DOHH2 (cell line): ENCODE results near the gene PGGHG.
"Not testable (repeated sequence)": the region's sequence is repeated elsewhere in the genome, so short reads cannot be mapped to it uniquely, and the experiment has no call there.

Experiments used
- H3F3A ChIP-seq: fragments of 200-600 bp; sonication (generic), shearing (Covaris generic); 2 replicates; pipeline ENCODE4 v1.6.0; 2016; ENCODE audit warnings: antibody characterized with exemption, mild to moderate bottlenecking; ENCODE audit not compliant: control insufficient read depth, insufficient read depth
- H3K27ac ChIP-seq: fragments of 200-600 bp; sonication (generic); 2 replicates; pipeline ENCODE4 v1.5.1; 2014; ENCODE audit warnings: low read depth, mild to moderate bottlenecking, low read length, moderate library complexity
- H3K27me3 ChIP-seq: fragments of 200-600 bp; sonication (generic); 2 replicates; pipeline ENCODE4 v1.6.1; 2014; ENCODE audit warnings: mild to moderate bottlenecking, low read length, mixed read lengths; ENCODE audit not compliant: control insufficient read depth
- H3K36me3 ChIP-seq: fragments of 200-600 bp; sonication (generic); 2 replicates; pipeline ENCODE4 v1.6.1; 2014; ENCODE audit warnings: mild to moderate bottlenecking, low read length, moderate library complexity, mixed read lengths; ENCODE audit not compliant: control insufficient read depth
- H3K4me1 ChIP-seq: fragments of 200-600 bp; sonication (generic); 2 replicates; pipeline ENCODE4 v1.6.1; 2014; ENCODE audit warnings: mild to moderate bottlenecking, low read length, mixed read lengths; ENCODE audit not compliant: control insufficient read depth
- H3K4me2 ChIP-seq: fragments of 200-600 bp; sonication (generic); 2 replicates; pipeline ENCODE4 v1.6.0; 2014; ENCODE audit warnings: mild to moderate bottlenecking, low read length, moderate library complexity
- H3K4me3 ChIP-seq: fragments of 200-600 bp; sonication (generic); 2 replicates; pipeline ENCODE4 v1.5.1; 2014; ENCODE audit warnings: mild to moderate bottlenecking, low read length, mixed read lengths
- H3K79me2 ChIP-seq: fragments of 200-600 bp; sonication (generic); 2 replicates; pipeline ENCODE4 v1.6.1; 2014; ENCODE audit warnings: mild to moderate bottlenecking, low read length, mixed read lengths; ENCODE audit not compliant: control insufficient read depth
- H3K9me2 ChIP-seq: fragments of 200-600 bp; sonication (generic); replicated peaks from 2 replicates; pipeline ENCODE4 v1.6.1; 2014; ENCODE audit warnings: mild to moderate bottlenecking, low read length, mixed read lengths; ENCODE audit not compliant: control insufficient read depth
- H3K9me3 ChIP-seq: fragments of 200-600 bp; sonication (generic); 2 replicates; pipeline ENCODE4 v1.6.1; 2014; ENCODE audit warnings: antibody characterized with exemption, low read length, mixed read lengths; ENCODE audit not compliant: control insufficient read depth, insufficient read depth
- H4K20me1 ChIP-seq: fragments of 200-600 bp; sonication (generic); 2 replicates; pipeline ENCODE4 v1.6.0; 2014; ENCODE audit warnings: low read depth, mild to moderate bottlenecking, antibody characterized with exemption, low read length, moderate library complexity; ENCODE audit not compliant: control insufficient read depth, insufficient read depth
- CTCF ChIP-seq: fragments of 200-600 bp; sonication (generic); IDR thresholded peaks from one replicate; pipeline ENCODE4 v1.5.1; 2014; ENCODE audit warnings: antibody characterized with exemption, mild to moderate bottlenecking, low read depth, low read length; ENCODE audit not compliant: poor library complexity, severe bottlenecking
- EZH2phosphoT487 ChIP-seq: fragments of 200-600 bp; sonication (generic); IDR thresholded peaks from 2 replicates; pipeline ENCODE4 v1.6.1; 2017; ENCODE audit warnings: borderline replicate concordance, mild to moderate bottlenecking, antibody characterized with exemption, low read length, moderate library complexity, mixed read lengths

The PGGHG gene

GRCh38 chr11:313787-314553 is 25.0 kb downstream of the PGGHG start, which contains the start of gene IFITM1:
Gene IFITM1, plus strand, starts transcription at chr11:314040. Its CDS starts 131 bp downstream, at chr11:314171.
- Histone ChIP-seq H3K36me3 (no peaks in the 10 kb centered on the region), H3K9me2 (no peaks in the 10 kb centered on the region), H4K20me1 (no peaks in the 10 kb centered on the region), H3K4me1 (peaks cover 34% of the 10 kb centered on the region), H3K9me3 (no peaks in the 10 kb centered on the region), H3K27ac (peak within 1 kb of the TSS; percentile 69), H3K79me2 (peaks cover 5% of the 10 kb centered on the region), H3K27me3 (peaks cover 8% of the 10 kb centered on the region), H3K4me3 (peak within 1 kb of the TSS; percentile 71), H3K4me2 (peak within 1 kb of the TSS; percentile 74), H3F3A (peaks cover 15% of the 10 kb centered on the region)
- no peak for TF ChIP-seq EZH2phosphoT487
- peak; percentile 15 for TF ChIP-seq CTCF

- Histone ChIP-seq H3K27ac (peak overlapping the region; percentile 69), H3K4me3 (peak overlapping the region; percentile 71), H3K4me2 (peak overlapping the region; percentile 74), H3K4me1 (peaks cover 34% of the 10 kb centered on the region), H3F3A (peaks cover 15% of the 10 kb centered on the region)
- not testable (repeated sequence) for H3K27me3 ChIP-seq, H3K79me2 ChIP-seq, H3K36me3 ChIP-seq, H3K9me3 ChIP-seq, H3K9me2 ChIP-seq, H4K20me1 ChIP-seq
These were observed 25.6 kb downstream of the PGGHG start for GRCh38 chr11:314554-314875.

- peak overlapping the region; percentile 74 for H3K4me2 ChIP-seq
- peaks cover 5% of the 10 kb centered on the region for H3K79me2 ChIP-seq
- peaks cover under 1% of the 10 kb centered on the region for H3K27me3 ChIP-seq
- no peak overlapping the region for H3K27ac ChIP-seq
- H3K4me1 ChIP-seq: peaks cover 34% of the 10 kb centered on the region
- no peaks in the 10 kb centered on the region for H3K36me3 ChIP-seq
- H3K4me3 ChIP-seq: peak overlapping the region; percentile 71
- TF ChIP-seq EZH2phosphoT487 (no peak), CTCF (no peak)
- H3K9me3 ChIP-seq: no peaks in the 10 kb centered on the region
- H4K20me1 ChIP-seq: no peaks in the 10 kb centered on the region
- H3K9me2 ChIP-seq: no peaks in the 10 kb centered on the region
- peaks cover 11% of the 10 kb centered on the region for H3F3A ChIP-seq
These were observed 26.1 kb downstream of the PGGHG start for GRCh38 chr11:315051-315481.

GRCh38 chr11:315516-315994 is 26.6 kb downstream of the PGGHG start:
- no peaks in the 10 kb centered on the region for H3K9me2 ChIP-seq
- H3K27ac ChIP-seq: no peak overlapping the region
- TF ChIP-seq EZH2phosphoT487: no peak
- no peaks in the 10 kb centered on the region for H3K9me3 ChIP-seq
- peaks cover 11% of the 10 kb centered on the region for H3F3A ChIP-seq
- H3K27me3 ChIP-seq: peaks cover 2% of the 10 kb centered on the region; the same call in 1 of the 2 replicates
- no peaks in the 10 kb centered on the region for H3K36me3 ChIP-seq
- peaks cover 5% of the 10 kb centered on the region for H3K79me2 ChIP-seq
- H4K20me1 ChIP-seq: no peaks in the 10 kb centered on the region
- peaks cover 34% of the 10 kb centered on the region for H3K4me1 ChIP-seq
- peak overlapping the region; percentile 74 for H3K4me2 ChIP-seq
- H3K4me3 ChIP-seq: peak overlapping the region; percentile 71; the same call in 1 of the 2 replicates
